ENCODE measurements around the gene MRPL42.

The MRPL42 gene

DNA sequence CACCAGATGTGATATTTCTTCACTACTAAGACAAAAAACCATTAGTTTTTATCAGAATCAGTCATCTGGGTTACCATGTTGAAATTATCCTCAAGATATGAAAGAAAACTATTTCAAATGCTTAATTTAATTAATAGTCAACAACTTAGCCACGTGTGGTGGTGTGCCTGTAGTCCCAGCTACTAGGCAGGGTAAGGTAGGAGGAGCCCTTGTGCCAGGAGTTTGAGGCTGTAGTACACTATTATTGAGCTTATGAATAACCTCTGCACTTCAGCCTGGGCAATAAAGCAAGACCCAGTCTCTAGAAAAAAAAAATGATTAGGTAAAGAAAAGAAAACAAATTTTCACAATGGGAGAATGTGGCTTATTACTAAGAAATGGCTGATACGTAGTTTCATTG is 33.4 kb downstream of the MRPL42 start:
- DNase-seq: no peak

DNA sequence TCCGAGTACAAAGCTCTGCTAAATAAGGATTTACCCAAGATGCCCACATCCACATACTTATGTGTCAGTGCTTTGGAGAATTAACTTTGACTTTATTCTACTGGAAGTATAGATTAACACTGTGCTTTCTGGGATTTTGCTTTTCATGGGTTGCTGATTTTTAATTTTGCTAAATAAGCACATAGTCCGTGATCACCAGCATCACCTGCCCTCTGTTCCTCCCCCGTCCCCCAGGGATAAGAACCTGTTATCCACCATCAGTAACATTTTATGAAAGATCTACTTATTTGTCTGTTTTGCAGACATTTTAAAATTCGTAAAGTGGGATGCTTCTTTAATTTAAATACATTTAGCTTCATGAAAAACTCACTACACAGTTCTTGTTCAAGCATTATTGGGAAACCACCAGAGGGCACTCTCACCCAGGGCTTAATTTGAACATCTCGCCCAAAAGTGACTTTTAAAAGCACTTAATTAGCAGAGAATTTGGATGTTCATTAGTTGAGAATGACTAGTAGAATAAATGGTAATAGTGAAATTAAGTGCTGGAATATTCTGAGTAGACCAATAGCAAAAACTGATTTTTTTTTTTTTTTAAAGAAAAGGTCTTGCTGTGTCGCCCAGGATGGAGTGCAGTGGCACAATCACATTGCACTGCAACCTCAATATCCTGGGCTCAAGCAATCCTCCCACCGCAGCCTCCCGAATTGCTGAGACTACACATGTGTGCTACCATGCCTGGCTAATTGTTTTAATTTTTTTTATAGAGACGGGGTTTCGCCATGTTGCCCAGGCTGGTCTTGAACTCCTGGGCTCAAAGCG is 35.7 kb downstream of the MRPL42 start:
- DNase-seq: peak; percentile 83

DNA sequence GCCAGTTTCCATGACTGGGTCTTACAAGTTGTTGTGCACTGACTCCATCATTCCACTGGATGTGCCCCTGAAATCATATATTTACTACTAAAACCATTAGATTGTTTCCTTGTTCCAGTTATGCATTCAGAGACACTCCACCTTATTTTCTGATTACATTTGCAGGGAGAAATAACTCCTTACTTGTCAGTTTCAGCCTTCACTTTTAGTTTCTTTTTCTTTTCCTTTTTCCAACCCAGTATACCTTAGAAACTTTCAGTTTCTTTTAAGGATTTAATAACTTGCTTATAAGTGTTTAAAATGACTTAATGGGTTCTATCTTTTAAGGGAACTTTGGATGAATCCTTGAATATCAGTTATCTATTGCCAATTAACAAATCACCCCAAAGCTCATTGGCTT is 39.9 kb downstream of the MRPL42 start:
- no peak for DNase-seq

DNA sequence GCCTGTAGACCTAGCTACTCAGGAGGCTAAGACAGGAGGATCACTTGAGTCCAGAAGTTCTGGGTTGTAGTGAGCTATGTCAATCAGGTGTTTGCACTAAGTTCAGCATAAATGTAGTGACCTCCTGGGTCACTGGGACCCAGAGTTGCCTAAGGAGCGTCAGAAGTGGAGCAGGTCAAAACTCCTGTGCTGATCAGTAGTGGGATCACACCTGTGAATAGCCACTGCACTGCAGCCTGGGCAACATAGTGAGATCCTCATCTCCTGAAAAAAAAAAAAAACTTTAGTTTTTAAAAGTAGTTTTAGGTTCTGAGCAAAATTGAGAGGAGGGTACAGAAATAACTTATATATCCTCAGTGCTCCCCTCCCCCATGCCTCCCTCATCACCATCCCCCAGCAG is 42.2 kb downstream of the MRPL42 start:
- DNase-seq: no peak

DNA sequence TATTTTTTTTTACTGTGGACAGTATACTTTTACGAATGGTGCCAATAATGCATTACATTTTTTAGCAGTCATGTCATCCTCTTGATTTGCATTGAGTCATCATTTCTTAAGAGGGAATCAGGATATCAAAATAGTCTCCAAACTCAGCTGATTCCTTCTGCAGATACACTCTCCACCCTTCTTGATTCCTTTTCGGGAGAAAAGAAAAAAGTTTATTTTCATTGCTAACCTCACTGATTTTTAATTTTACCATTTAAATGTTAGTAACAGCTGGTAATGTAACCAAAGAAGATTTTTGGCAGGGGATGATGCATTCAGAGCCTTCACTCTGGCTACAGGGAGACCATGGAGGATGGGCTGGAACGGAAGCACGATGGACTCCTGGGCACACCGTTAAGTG is 47.5 kb downstream of the MRPL42 start:
- DNase-seq: no peak

- no peak for DNase-seq
Observed at GRCh38 chr12:93518725-93519124, 51.4 kb downstream of the MRPL42 start.

GRCh38 chr12:93519859-93520258 is 52.5 kb downstream of the MRPL42 start:
- DNase-seq: no peak

GRCh38 chr12:93520454-93520853 is 53.1 kb downstream of the MRPL42 start:
- no peak for DNase-seq

DNA sequence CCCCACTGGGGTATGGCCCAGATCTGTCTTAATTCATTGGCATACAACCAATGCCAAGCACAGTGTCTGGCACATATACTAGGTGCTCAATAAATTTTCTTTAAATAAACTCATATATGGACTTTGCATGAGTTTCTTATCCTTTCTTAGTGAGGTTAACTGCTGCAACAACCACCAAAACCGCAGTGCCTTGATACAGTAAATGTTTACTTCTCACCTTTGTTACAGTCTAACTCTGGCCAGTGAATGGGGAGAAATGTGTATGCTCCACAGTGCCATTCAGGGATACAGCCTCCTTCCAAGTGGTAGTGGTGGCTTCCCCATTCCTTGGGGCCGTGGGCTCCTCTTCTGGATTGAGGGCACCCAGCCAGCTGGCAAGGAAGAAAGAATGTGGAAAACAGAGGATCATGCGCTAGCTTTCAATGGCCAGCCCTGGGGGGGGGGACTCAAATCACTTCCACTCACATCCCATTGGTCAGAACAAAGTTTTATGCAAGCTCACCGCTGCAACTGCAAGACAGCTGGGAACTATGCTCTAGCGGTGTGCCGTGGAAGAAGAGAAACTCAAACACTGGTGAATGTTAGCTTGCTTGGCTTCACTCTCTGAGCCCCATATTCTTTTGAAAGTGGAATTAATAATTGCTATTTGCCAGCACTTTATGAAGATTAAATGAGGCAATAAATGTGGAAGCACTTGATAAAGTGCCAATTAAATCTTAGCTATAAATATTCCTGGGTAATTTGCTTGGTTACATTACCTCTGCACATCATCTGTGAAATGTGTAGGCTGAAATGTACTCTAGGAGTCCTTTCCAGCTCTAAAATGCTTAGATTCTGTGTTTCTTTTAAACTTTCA is 54.1 kb downstream of the MRPL42 start:
- no peak for DNase-seq

DNA sequence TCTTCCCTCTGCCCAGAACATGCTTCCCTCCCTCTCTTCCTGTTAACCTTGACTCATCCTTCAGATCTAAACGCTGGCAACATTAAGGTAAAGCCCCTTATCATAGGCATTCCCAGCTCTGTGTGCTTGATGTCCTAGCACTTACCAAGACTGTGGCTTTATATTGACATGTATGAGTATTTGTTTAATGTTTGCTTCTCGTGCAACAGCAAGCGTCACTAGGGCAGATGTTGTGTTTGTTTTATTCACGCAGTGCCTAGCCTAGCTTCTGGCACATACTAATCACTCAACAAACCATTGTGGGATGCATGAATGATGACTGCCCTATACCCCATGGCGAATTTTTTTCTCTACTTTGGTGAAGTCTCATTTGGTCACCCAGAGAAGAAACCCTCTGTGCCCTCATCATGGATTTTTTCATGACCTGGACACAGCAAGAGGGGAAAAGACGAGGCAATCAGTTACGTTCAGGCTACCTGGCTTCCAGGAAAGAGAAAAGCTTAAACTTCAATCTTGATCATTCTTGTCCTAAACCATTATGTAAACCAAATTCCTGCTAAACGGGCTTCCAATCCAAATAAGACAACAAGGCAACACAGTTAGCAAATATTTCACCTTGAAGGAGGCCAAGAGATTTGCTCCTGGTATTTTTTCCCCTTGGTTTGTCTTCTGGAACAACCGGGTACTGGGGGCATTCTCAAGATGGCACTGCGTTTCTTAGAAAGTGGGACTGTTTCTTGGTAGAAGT is 57.2 kb downstream of the MRPL42 start:
- no peak for DNase-seq

GRCh38 chr12:93526786-93527428 is 59.6 kb downstream of the MRPL42 start:
- DNase-seq: no peak

DNA sequence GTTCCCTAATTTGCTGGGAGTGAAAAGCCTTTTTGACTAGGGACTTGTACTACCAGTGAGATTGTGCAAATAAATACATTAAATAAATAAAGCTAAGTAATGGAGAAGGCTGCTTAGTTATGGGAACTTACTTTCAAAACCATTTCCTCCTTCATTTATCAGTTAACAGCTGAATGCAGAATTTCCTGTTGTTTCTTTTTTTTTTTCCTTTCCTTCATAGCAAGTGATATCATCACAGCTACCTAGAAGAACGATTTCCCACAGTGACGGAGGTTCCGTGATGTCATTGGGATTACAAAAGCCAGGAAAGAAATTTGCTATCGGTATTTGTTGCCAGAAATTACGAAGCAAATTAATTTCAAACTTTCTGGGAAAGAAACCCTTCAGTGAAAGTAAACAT is 63.0 kb downstream of the MRPL42 start:
- peak; percentile 53 for DNase-seq

DNA sequence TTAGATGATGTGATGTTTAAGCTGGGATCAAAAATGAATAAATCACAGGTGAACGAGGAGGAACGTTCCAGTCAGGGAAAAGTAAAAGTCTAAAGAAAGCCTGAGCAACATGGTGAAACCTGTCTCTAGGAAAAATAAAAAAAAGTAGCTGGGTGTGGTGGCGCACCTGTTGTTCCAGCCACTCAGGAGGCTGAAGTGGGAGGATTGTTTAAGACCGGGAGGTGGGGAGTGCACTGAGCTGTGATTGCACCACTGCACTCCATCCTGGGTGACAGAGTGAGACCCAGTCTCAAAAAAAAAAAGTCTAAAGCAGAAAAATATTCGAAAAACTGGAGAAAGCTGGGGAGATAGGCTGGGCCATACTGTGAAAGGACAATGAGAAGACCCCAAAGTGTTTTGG is 66.0 kb downstream of the MRPL42 start:
- DNase-seq: no peak

DNA sequence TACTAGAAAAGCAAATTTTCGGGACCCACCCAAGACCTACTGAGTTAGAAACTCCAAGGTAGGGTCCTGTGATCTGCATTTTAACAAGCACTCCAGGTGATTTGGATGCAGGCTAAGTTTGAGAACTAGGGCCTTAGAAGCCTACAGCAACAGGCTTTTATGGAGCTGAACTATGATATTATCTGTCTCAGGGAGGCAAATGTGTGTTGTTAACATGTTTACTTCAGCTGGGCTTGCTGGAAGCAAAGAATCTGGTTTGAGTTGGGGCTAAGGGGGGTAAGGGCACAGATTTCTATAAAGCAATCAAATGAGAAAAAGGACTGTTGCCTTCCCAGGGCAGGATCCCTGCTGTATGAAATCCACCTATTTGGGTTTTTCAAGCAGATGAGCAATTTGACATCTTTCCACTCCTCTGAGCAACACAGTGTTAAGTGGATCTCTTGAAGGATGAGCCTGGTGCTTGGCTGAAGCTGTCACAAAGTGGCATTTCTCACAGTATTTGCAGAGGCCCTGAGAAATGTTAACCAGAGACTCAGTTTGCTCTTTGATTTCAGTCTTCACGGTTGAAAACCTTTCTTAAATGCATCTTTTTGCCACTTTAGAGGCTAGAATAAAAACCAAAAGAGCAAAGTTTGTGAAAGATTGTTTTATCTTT is 68.9 kb downstream of the MRPL42 start:
- no peak for DNase-seq

DNA sequence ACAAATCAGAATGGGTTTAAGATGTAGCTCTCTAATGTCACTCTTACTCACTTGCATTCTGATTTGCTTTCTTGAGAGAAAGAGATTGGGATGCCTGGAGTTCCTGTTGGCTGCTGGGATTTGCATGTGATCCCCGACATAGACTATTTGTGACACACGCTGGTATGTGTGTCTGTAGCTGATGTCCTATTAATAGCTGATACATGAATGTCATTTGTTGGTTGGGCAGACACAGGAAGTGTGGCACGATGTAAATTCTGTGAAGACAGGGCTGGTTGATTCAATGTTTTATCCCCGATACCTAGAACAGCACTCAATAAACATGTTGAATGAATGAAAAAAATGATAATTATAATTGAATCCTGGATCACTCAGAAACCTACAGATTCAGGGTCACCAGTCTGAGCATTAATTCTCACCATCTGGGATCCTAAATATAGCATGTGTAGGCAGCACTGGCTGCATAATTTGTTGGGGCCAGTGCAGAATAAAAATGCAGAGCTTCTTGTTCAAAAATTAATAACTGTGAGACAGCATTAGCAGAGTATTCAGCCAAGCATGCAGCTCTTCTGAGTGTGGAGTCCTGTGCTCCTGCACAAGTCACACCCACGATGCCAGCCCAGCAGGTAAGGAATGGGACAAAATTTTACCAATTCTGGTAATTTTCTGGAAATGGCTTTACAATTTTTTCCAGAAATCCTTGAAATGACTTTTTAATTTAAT is 69.6 kb downstream of the MRPL42 start:
- no peak for DNase-seq

DNA sequence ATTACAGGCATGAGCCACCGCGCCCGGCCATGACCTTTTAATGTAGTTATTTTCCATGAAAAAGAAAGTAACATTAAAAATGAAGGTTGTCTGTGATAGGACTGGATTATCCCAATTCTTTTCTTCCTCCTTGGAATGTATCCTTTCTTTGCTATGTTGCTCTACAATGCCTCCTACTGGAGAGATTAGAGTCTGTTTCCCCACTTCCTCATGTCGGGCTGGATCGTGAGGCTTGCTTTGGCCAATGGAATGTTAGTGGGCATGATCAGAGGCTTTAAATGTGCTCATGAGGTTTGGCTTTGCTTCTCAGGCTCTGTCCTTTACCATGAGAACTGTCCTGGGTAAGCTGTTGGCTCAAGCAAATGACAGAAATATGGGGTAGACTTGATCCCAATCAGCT is 70.5 kb downstream of the MRPL42 start:
- DNase-seq: no peak

DNA sequence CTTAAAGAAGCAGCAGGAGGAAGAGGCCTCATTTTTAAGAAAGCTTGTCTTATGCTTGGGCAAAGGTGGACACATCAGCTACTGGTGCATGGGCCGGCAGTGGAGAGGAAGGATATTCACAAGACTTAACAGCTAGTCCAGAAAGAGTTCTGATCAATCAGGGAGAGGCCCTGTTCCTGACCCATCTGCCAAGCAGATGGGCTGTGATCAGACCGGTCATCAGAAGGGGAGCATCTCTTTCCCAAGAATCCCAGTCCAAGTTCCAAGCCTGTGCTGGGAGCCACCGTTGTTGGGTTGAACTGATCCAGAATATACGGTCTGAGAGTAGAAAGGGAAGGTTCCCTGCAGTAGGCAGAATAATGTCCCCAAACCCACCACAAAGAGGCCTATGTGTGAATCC is 72.5 kb downstream of the MRPL42 start:
- DNase-seq: no peak

- no peak for DNase-seq
Observed at GRCh38 chr12:93540466-93540865, 73.2 kb downstream of the MRPL42 start.

DNA sequence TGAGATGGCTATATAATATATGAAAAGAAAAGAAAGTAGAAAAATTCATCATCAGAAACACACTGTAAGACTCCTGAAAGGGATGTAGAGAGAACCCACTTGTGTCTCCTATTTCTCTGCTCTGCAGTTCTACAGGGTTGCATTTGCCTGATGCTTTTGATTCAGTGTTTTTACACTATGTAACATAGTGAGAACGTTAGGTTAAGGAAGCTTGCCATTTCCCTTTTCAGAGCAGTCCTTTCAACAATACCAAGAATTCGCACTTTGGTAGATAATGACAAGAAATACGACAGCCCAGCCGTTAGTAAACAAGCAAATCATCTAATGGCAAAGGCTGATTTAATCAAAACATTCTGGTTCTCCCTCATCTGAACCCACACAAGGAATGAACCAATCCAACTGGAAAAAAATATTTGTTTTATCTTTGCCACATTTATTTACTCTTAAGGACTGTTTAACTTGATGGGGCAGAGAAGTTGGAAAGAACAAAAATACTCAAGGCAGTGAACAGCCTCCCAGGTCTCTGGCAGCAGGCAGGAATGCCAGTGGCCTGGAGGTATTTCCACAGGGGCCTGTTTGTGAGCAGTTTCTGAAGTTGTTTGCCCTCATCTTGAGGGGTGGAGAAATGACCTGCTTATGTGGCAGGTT is 74.4 kb downstream of the MRPL42 start:
- peak; percentile 39 for DNase-seq

DNA sequence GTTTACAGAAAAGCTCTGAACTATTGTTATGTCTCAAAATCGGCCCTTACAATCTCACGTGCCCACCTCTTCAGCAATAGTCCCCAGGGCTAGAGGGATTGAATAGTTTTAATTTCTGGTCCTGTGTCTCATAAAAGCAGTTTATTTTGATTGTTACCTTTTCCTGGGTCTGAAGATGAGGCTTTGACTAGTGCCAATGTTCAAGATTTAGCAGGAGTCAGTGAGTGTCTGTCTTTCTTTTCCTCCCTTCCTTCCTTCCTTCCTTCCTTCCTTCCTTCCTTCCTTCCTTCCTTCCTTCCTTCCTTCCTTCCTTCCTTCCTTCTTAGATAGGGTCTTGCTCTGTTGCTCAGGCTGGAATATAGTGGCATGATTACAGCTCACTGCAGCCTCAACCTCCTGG is 80.5 kb downstream of the MRPL42 start:
- no peak for DNase-seq

DNA sequence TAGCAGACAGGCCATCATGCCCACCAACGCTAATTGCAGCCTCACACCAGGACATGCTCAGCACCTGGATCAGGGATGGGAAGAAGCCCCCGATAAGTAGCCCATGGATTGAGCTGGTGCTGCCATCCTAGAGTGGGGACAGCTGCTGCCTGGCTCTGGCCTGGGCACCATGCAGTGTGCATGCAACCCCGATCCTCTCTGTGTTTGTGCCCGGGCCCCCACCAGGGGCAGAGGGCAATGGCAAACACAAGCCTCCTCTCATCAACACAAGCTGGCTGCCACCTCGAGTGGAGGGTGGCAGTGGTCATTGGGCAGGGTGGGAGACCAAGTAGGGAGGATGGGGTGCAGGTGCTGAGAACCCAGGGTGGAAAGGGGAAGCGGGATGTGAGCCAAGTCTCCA is 81.9 kb downstream of the MRPL42 start:
- DNase-seq: no peak

Data from hematopoietic multipotent progenitor cell treated with erythropoietin and hydrocortisone succinate and interleukin-3 and kit ligand, for 6 days (in vitro differentiated cells).